HG02870 (cell line): Measurements from ENCODE around the gene SNX32.

Experiments
- ATAC-seq: cut with Tn5 transposase; IDR thresholded peaks from one replicate; pipeline ENCODE4 v1.9.1; 2021; ENCODE audit warnings: mild to moderate bottlenecking, moderate library complexity; ENCODE audit not compliant: unreplicated experiment

The SNX32 gene

DNA sequence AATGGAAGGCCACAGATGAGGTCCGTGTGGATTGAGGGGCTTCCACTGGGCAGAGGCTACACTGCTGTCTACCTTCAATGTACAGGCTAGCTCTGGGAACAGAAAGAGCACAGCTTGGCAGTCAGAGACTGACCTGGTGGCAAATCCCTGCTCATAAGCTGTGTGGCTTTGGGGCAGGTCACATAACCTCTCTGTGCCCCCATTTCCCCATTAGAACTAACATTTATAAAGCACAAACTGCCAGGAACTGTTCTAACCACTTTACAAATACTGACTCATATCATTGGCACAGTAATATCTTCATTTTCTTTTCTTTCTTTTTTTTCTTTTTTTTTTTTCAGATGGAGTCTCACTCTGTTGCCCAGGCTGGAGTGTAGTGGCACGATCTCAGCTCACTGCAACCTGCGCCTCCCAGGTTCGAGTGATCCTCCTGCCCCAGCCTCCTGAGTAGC is 63.3 kb downstream of the SNX32 start:
- no peak for ATAC-seq

DNA sequence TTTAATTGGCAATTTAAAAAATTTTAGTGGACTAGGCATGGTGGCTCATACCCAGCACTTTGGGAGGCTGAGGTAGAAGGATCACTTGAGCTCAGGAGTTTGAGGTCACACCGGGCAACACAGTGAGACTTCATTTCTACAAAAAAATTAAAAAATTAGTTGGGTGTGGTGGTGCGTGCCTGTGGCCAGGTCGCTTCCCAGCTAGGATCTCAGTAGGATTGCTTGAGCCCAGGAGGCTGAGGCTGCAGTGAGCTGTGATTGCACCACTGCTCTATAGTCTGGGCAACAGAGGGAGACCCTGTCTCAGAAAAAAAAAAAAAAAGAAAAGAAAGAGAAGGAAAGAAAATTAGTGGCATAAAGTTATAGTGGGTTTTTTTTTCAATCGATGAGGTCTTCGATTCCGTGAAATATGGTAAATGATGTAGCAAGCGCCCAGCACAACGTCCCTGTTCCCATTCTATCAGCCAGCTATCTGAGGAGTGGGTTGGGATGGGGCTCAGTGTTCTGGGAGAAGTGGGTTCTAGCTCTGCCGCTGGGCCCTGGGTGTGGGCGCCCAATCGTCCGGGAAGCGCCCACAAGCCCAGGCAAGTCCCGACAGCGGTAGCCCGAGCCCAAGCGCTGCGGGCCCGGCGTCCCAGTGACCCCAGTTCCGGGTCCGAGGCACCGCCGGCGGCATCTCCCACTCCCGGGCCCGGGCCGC is 65.0 kb downstream of the SNX32 start:
- no peak for ATAC-seq

DNA sequence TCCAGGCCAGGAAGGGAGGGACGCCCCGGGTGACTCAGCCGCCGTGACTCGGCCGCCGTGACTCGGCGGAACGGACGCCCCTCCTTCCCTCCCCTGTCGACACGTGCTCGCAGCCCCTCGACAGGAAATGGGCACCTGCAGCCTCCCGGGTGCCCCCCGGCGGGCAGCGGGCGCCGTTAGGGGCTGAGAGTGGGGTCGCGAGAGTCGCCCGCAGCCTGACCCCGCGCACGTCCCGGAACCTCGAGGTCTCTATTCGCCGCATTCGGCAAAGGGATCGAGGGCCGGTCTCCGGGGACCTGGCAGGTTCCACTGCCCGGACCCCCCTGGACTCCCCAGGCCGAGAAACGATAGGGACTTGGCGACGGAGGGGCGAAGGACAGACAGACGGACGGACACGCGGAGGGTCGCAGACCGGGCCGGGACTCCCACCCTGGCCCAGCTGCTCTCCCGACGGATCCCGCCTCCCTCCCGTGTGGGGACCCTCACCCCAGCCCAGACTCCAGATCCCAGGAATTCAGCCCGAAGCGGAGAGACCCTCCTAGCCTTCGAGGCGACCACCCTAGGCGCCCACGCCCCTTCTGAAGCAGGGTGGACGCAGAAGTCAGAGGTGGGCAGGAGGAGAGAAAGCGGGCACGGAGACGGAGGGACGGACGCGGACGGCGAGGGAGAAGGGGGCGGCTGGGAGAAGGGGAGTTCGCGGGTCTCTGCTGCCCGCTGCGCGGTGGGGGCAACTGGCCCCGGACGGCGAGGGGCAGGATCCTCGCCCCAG is 65.8 kb downstream of the SNX32 start:
- no peak for ATAC-seq

DNA sequence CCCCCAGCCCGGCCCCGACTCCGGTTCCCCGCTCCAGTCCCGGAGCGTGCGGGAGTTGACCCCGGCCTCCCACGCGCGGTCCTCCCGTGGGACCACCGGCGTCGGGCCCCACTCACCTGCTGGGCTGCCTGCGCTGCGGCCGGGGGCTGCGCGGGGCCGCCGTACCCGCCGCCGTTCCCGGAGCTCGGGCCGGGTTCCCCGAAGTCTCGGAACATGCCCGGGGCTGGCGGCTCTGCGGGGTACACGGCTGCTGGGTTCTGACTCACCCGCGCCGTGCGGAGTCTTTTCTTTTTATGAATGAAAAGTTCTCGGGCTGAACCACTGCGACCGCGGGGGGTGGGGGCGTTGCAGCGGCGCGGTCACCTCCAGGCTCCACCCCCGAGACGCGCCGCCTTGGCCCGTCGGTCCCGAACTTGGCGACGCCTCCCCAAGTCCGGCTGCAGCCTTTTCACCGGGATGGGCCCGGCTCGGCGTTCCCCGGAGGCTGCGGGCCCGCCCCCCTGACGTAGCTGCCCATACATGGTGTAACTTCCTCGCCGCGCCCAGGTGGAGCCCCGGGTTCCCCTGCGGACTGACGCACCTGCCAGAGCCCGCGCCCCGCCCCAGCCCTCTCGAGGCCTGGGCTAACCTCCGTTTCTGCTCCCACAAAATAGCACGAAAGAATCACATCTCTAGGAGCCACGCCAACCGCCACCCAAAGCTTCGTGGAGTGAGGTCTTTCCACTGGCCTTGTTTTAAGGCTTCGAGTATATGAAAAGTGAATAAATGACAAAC is 66.5 kb downstream of the SNX32 start, which contains the start of gene FOSL1:
Gene FOSL1, minus strand, starts transcription at position 264 of the 774 bp plus-strand sequence. Its CDS starts 49 bp downstream, at position 215.
- ATAC-seq = peak; percentile 76

DNA sequence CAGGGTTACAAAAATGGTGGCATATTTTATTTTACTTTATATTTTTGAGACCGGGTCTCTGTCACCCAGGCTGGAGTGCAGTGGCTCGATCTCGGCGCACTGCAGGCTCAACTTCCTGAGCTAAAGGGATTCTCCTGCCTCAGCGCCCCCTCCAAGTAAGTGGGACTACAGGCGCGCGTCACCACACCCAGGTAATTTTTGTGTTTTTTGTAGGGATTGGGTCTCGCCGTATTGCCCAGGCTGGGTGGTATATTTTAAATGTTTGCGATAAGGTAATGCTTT is 67.1 kb downstream of the SNX32 start:
- no peak for ATAC-seq

DNA sequence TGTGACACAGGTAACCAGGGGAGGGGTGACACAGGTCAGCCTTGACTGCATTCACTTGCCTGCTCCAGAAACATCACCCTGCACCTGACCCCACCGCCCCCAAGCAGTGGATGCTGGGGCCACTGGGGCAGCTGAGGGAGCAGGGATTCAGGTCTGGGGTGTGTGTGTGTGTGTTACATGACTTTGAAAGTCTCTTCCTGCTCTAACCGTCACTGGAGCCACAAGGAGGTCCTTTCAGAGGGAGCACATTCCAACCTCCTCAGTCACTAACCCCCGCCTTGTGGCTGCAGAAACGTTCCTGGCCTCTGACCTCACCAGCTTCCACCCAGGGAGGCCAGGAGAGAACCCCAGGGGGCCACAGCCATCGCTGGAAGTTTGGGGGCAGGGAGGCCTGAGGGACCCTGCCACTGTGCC is 69.3 kb downstream of the SNX32 start:
- no peak for ATAC-seq
